ENCODE data around the gene UNC79.

Gene UNC79

GRCh38 chr14:93708800-93709199 lies 278.1 kb downstream of the UNC79 start:
- Histone ChIP-seq H3K36me3 (ENCODE audit: control insufficient read depth in 1 of 2, insufficient read depth in 2 of 2, low read length in 2 of 2) (no peaks in the 10 kb centered on the region), H3K27ac (ENCODE audit: low read length) (no peak overlapping the region), H3K4me3 (ENCODE audit: low read depth in 1 of 2, low read length in 2 of 2) (no peak overlapping the region), H3K4me1 (ENCODE audit: control insufficient read depth in 1 of 2, insufficient read depth in 2 of 2, low read length in 2 of 2) (no peaks in the 10 kb centered on the region), H3K27me3 (ENCODE audit: low read depth, low read length) (no peaks in the 10 kb centered on the region), H3K9me3 (ENCODE audit: control insufficient read depth in 1 of 2, low read length in 2 of 2) (no peaks in the 10 kb centered on the region)

GRCh38 chr14:93709249-93709648 lies 278.5 kb downstream of the UNC79 start:
- no peak overlapping the region for H3K27ac ChIP-seq (ENCODE audit: low read length)

GRCh38 chr14:93712079-93712837 lies 281.5 kb downstream of the UNC79 start:
- Histone ChIP-seq H3K4me3 (ENCODE audit: low read depth in 1 of 2, low read length in 2 of 2) (no peak overlapping the region), H3K4me1 (ENCODE audit: control insufficient read depth in 1 of 2, insufficient read depth in 2 of 2, low read length in 2 of 2) (no peaks in the 10 kb centered on the region), H3K27ac (ENCODE audit: low read length) (no peak overlapping the region), H3K27me3 (ENCODE audit: low read depth, low read length) (no peaks in the 10 kb centered on the region), H3K36me3 (ENCODE audit: control insufficient read depth in 1 of 2, insufficient read depth in 2 of 2, low read length in 2 of 2) (no peaks in the 10 kb centered on the region), H3K9me3 (ENCODE audit: control insufficient read depth in 1 of 2, low read length in 2 of 2) (no peaks in the 10 kb centered on the region)

More at GRCh38 chr14:93709249-93709648, 278.5 kb downstream of the UNC79 start:
- Histone ChIP-seq H3K4me1 (ENCODE audit: control insufficient read depth in 1 of 2, insufficient read depth in 2 of 2, low read length in 2 of 2) (no peaks in the 10 kb centered on the region), H3K27me3 (ENCODE audit: low read depth, low read length) (no peaks in the 10 kb centered on the region), H3K9me3 (ENCODE audit: control insufficient read depth in 1 of 2, low read length in 2 of 2) (no peaks in the 10 kb centered on the region), H3K4me3 (ENCODE audit: low read depth in 1 of 2, low read length in 2 of 2) (no peak overlapping the region), H3K36me3 (ENCODE audit: control insufficient read depth in 1 of 2, insufficient read depth in 2 of 2, low read length in 2 of 2) (no peaks in the 10 kb centered on the region)

- H3K4me1 ChIP-seq (ENCODE audit: control insufficient read depth in 1 of 2, insufficient read depth in 2 of 2, low read length in 2 of 2) = no peaks in the 10 kb centered on the region
- no peak overlapping the region for H3K4me3 ChIP-seq (ENCODE audit: low read depth in 1 of 2, low read length in 2 of 2)
- no peaks in the 10 kb centered on the region for H3K9me3 ChIP-seq (ENCODE audit: control insufficient read depth in 1 of 2, low read length in 2 of 2)
- no peaks in the 10 kb centered on the region for H3K36me3 ChIP-seq (ENCODE audit: control insufficient read depth in 1 of 2, insufficient read depth in 2 of 2, low read length in 2 of 2)
- no peak overlapping the region for H3K27ac ChIP-seq (ENCODE audit: low read length)
- no peaks in the 10 kb centered on the region for H3K27me3 ChIP-seq (ENCODE audit: low read depth, low read length)
These were observed 282.3 kb downstream of the UNC79 start for GRCh38 chr14:93712838-93713724.

GRCh38 chr14:93713726-93714405 lies 283.1 kb downstream of the UNC79 start:
- no peaks in the 10 kb centered on the region for H3K36me3 ChIP-seq (ENCODE audit: control insufficient read depth in 1 of 2, insufficient read depth in 2 of 2, low read length in 2 of 2)
- no peak overlapping the region for H3K27ac ChIP-seq (ENCODE audit: low read length)
- no peaks in the 10 kb centered on the region for H3K9me3 ChIP-seq (ENCODE audit: control insufficient read depth in 1 of 2, low read length in 2 of 2)
- no peaks in the 10 kb centered on the region for H3K27me3 ChIP-seq (ENCODE audit: low read depth, low read length)
- no peaks in the 10 kb centered on the region for H3K4me1 ChIP-seq (ENCODE audit: control insufficient read depth in 1 of 2, insufficient read depth in 2 of 2, low read length in 2 of 2)
- no peak overlapping the region for H3K4me3 ChIP-seq (ENCODE audit: low read depth in 1 of 2, low read length in 2 of 2)

- no peaks in the 10 kb centered on the region for H3K27me3 ChIP-seq (ENCODE audit: low read depth, low read length)
- no peaks in the 10 kb centered on the region for H3K4me1 ChIP-seq (ENCODE audit: control insufficient read depth in 1 of 2, insufficient read depth in 2 of 2, low read length in 2 of 2)
- H3K36me3 ChIP-seq (ENCODE audit: control insufficient read depth in 1 of 2, insufficient read depth in 2 of 2, low read length in 2 of 2) = no peaks in the 10 kb centered on the region
- no peak overlapping the region for H3K27ac ChIP-seq (ENCODE audit: low read length)
- no peak overlapping the region for H3K4me3 ChIP-seq (ENCODE audit: low read depth in 1 of 2, low read length in 2 of 2)
- H3K9me3 ChIP-seq (ENCODE audit: control insufficient read depth in 1 of 2, low read length in 2 of 2) = no peaks in the 10 kb centered on the region
These were observed 283.9 kb downstream of the UNC79 start for GRCh38 chr14:93714605-93715004.

GRCh38 chr14:93715279-93715927 lies 284.7 kb downstream of the UNC79 start:
- Histone ChIP-seq H3K4me1 (ENCODE audit: control insufficient read depth in 1 of 2, insufficient read depth in 2 of 2, low read length in 2 of 2) (no peaks in the 10 kb centered on the region), H3K9me3 (ENCODE audit: control insufficient read depth in 1 of 2, low read length in 2 of 2) (no peaks in the 10 kb centered on the region), H3K36me3 (ENCODE audit: control insufficient read depth in 1 of 2, insufficient read depth in 2 of 2, low read length in 2 of 2) (peaks cover 0 to 2% of the 10 kb centered on the region in 2 donors), H3K27ac (ENCODE audit: low read length) (no peak overlapping the region), H3K27me3 (ENCODE audit: low read depth, low read length) (no peaks in the 10 kb centered on the region), H3K4me3 (ENCODE audit: low read depth in 1 of 2, low read length in 2 of 2) (no peak overlapping the region)

- H3K4me3 ChIP-seq (ENCODE audit: low read depth in 1 of 2, low read length in 2 of 2) = no peak overlapping the region
- no peaks in the 10 kb centered on the region for H3K27me3 ChIP-seq (ENCODE audit: low read depth, low read length)
- H3K4me1 ChIP-seq (ENCODE audit: control insufficient read depth in 1 of 2, insufficient read depth in 2 of 2, low read length in 2 of 2) = no peaks in the 10 kb centered on the region
- peaks cover 0 to 9% of the 10 kb centered on the region in 2 donors for H3K36me3 ChIP-seq (ENCODE audit: control insufficient read depth in 1 of 2, insufficient read depth in 2 of 2, low read length in 2 of 2)
- no peaks in the 10 kb centered on the region for H3K9me3 ChIP-seq (ENCODE audit: control insufficient read depth in 1 of 2, low read length in 2 of 2)
- H3K27ac ChIP-seq (ENCODE audit: low read length) = no peak overlapping the region
These were observed 285.4 kb downstream of the UNC79 start for GRCh38 chr14:93716002-93716745.

GRCh38 chr14:93716746-93717667 lies 286.3 kb downstream of the UNC79 start:
- Histone ChIP-seq H3K27ac (ENCODE audit: low read length) (no peak overlapping the region), H3K4me3 (ENCODE audit: low read depth in 1 of 2, low read length in 2 of 2) (no peak overlapping the region), H3K27me3 (ENCODE audit: low read depth, low read length) (no peaks in the 10 kb centered on the region), H3K4me1 (ENCODE audit: control insufficient read depth in 1 of 2, insufficient read depth in 2 of 2, low read length in 2 of 2) (no peaks in the 10 kb centered on the region), H3K36me3 (ENCODE audit: control insufficient read depth in 1 of 2, insufficient read depth in 2 of 2, low read length in 2 of 2) (peaks cover 0 to 13% of the 10 kb centered on the region in 2 donors), H3K9me3 (ENCODE audit: control insufficient read depth in 1 of 2, low read length in 2 of 2) (no peaks in the 10 kb centered on the region)

Measured in muscle layer of duodenum (tissue), 2 donors.